GM23248 (cell line): ENCODE data around the gene CLIC5. TPM values are rescaled to one million over a fixed set of nuclear protein-coding genes. Genes with fewer than 3 reads are reported as not detected.

Experiments used
- DNase-seq: peaks from one replicate; pipeline ENCODE4 v3.0.0-alpha.2; 2015
- H2AFZ ChIP-seq: fragments of 200-600 bp; sonication (generic); 2 replicates; pipeline ENCODE4 v1.6.1; 2016; ENCODE audit warnings: antibody characterized with exemption
- H3F3A ChIP-seq: fragments of 200-600 bp; sonication (generic); 2 replicates; pipeline ENCODE4 v1.6.1; 2016; ENCODE audit warnings: mild to moderate bottlenecking, antibody characterized with exemption, mixed run types; ENCODE audit not compliant: insufficient read depth
- H3K27ac ChIP-seq: fragments of 200-600 bp; sonication (generic); 2 replicates; pipeline ENCODE4 v1.5.1; 2016; ENCODE audit warnings: mild to moderate bottlenecking
- H3K27me3 ChIP-seq: fragments of 200-600 bp; sonication (generic); replicated peaks from 2 replicates; pipeline ENCODE4 v1.6.1; 2016; ENCODE audit warnings: mild to moderate bottlenecking; ENCODE audit not compliant: insufficient read depth
- H3K36me3 ChIP-seq: fragments of 200-600 bp; sonication (generic); 2 replicates; pipeline ENCODE4 v1.6.1; 2016; ENCODE audit warnings: low read depth, mild to moderate bottlenecking
- H3K4me1 ChIP-seq: fragments of 200-600 bp; sonication (generic); 2 replicates; pipeline ENCODE4 v1.6.1; 2016; ENCODE audit warnings: mild to moderate bottlenecking; ENCODE audit not compliant: insufficient read depth
- H3K4me2 ChIP-seq: fragments of 200-600 bp; sonication (generic); one replicate; pipeline ENCODE4 v1.6.1; 2016; ENCODE audit warnings: mild to moderate bottlenecking; ENCODE audit not compliant: unreplicated experiment
- H3K4me3 ChIP-seq: fragments of 200-600 bp; sonication (generic); 2 replicates; pipeline ENCODE4 v1.5.1; 2016; ENCODE audit warnings: mild to moderate bottlenecking
- H3K79me2 ChIP-seq: fragments of 200-600 bp; sonication (generic); 2 replicates; pipeline ENCODE4 v1.6.1; 2016; ENCODE audit warnings: mild to moderate bottlenecking; ENCODE audit not compliant: insufficient read depth
- H3K9ac ChIP-seq: fragments of 200-600 bp; sonication (generic); 2 replicates; pipeline ENCODE4 v1.6.1; 2016; ENCODE audit warnings: mild to moderate bottlenecking
- H3K9me2 ChIP-seq: fragments of 200-600 bp; sonication (generic); 2 replicates; pipeline ENCODE4 v1.6.1; 2016; ENCODE audit warnings: mixed run types, mild to moderate bottlenecking, moderate library complexity; ENCODE audit not compliant: insufficient read depth
- H3K9me3 ChIP-seq: fragments of 200-600 bp; sonication (generic); one replicate; pipeline ENCODE4 v1.6.1; 2017; ENCODE audit warnings: low read depth
- H4K20me1 ChIP-seq: fragments of 200-600 bp; sonication (generic); 2 replicates; pipeline ENCODE4 v1.6.0; 2016; ENCODE audit not compliant: insufficient read depth
- EZH2 ChIP-seq: fragments of 200-600 bp; sonication (generic); IDR thresholded peaks from 2 replicates; pipeline ENCODE4 v1.6.1; 2018; ENCODE audit warnings: antibody characterized with exemption, mild to moderate bottlenecking; ENCODE audit not compliant: insufficient read depth, poor library complexity, severe bottlenecking
- EZH2phosphoT487 ChIP-seq: fragments of 200-600 bp; sonication (generic); IDR thresholded peaks from 2 replicates; pipeline ENCODE4 v1.6.1; 2018; ENCODE audit warnings: antibody characterized with exemption, moderate library complexity, mild to moderate bottlenecking, low read depth; ENCODE audit not compliant: insufficient read depth
- WGBS, 2 experiments: methylation state at CpG; one replicate each; pipeline ENCODE4 v1.1.6; 2015 to 2017; ENCODE audit warnings: low lambda C conversion rate in 2 of 2, low coverage in 1 of 2; ENCODE audit errors: missing lambda C conversion rate in 2 of 2; 5-methylcytosine and 5-hydroxymethylcytosine counted together
- in situ Hi-C: fragments of 300-500 bp; cut with MboI; formaldehyde crosslinking; loops from 2 replicates; pipeline ENCODE4 v1.15.0; 2020
- polyA plus RNA-seq: library from polyadenylated mRNA; unstranded; fragments of >200 nt; fragmentation: Nextera tagmentation; extraction: Ambion mirVana; gene quantifications from 2 replicates; pipeline ENCODE4 v1.2.1, GENCODE V29; 2016
- total RNA-seq: library from RNA; depleted of rRNA; stranded (reverse); fragments of >200 nt; shearing (Covaris generic); gene quantifications from 2 replicates; pipeline ENCODE4 v1.2.3, GENCODE V29; 2014

Gene CLIC5
- total and polyA plus RNA-seq, 2 experiments from 2014 or later = not detected

DNA sequence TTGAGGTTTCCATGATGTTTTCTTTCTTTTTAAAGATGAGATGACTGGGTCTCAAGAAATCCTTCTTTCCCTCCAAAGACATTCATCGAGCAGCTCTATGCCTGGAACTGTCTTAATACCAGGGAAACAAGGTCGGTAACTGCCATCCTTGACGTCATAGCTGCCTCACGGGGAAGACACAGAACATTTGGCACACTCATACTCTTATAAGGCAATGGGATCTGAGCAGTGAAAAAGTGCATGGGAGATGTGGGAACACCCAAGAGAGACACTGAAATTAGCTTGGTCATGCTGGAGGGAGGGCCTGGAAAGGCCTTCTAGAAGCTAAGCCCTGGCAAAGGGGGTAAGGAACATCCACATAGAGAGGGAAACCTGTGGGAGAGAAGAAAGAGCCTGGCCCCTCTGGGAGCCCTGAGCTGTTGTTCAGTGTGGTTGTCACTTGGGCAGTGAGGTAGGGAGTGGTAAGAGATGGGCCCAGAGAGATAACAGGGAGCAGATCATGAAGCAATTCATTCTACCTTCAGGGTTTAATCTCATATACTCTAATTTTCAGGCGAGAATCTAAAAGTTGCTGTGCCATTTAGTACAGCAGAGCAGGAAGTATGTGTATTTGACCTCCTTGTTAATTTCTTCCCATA lies 30.8 kb downstream of the CLIC5 start:
- no peak overlapping the region for H3K4me3 ChIP-seq
- no peak overlapping the region for H3K27ac ChIP-seq
- TF ChIP-seq EZH2phosphoT487 = no peak
- TF ChIP-seq EZH2 = no peak
- no peaks in the 10 kb centered on the region for H3F3A ChIP-seq
- no peak overlapping the region for H3K9ac ChIP-seq
- peaks cover 4% of the 10 kb centered on the region; the same call in 1 of the 2 replicates for H3K27me3 ChIP-seq
- H3K36me3 ChIP-seq = no peaks in the 10 kb centered on the region
- no peaks in the 10 kb centered on the region for H3K4me1 ChIP-seq
- DNase-seq = no peak
- no peaks in the 10 kb centered on the region for H3K9me3 ChIP-seq
- WGBS, 2 experiments = 51 to 61% methylated on average over 5 of the region's 5 CpGs
- no peaks in the 10 kb centered on the region for H3K9me2 ChIP-seq
- no peak overlapping the region for H3K4me2 ChIP-seq
- in situ Hi-C loops = no loop called here
- no peaks in the 10 kb centered on the region for H3K79me2 ChIP-seq
- H2AFZ ChIP-seq = no peak overlapping the region
- no peaks in the 10 kb centered on the region for H4K20me1 ChIP-seq

DNA sequence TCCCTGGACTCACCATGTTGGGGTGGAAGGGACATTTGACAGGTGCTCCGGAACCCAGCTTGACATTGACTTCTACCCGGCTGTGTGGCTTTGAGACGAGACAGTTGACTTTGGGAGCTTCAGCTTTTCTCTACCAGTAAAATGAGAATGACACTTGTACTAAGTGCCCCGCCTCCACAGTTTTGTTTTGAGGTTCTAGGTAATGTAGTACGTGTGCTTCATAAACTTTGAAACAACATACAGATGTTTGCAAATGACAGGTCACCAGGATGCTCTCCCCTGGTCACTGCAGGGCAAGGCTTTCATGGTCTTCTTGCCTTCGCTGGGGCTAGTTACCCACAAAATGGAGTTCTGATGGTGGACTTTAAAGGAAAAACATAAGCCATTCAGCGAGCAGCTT lies 31.3 kb downstream of the CLIC5 start:
- no peaks in the 10 kb centered on the region for H3K79me2 ChIP-seq
- H2AFZ ChIP-seq = no peak overlapping the region
- no peaks in the 10 kb centered on the region for H4K20me1 ChIP-seq
- in situ Hi-C loops = no loop called here
- H3K4me3 ChIP-seq = no peak overlapping the region
- no peak for DNase-seq
- no peak overlapping the region for H3K27ac ChIP-seq
- no peak overlapping the region for H3K9ac ChIP-seq
- H3F3A ChIP-seq = no peaks in the 10 kb centered on the region
- 50 to 64% methylated on average over 7 of the region's 7 CpGs for WGBS, 2 experiments
- TF ChIP-seq EZH2 = no peak
- no peak for TF ChIP-seq EZH2phosphoT487
- no peaks in the 10 kb centered on the region for H3K9me2 ChIP-seq
- no peak overlapping the region for H3K4me2 ChIP-seq
- H3K36me3 ChIP-seq = no peaks in the 10 kb centered on the region
- H3K4me1 ChIP-seq = no peaks in the 10 kb centered on the region
- H3K9me3 ChIP-seq = no peaks in the 10 kb centered on the region
- peaks cover 4% of the 10 kb centered on the region; the same call in 1 of the 2 replicates for H3K27me3 ChIP-seq

DNA sequence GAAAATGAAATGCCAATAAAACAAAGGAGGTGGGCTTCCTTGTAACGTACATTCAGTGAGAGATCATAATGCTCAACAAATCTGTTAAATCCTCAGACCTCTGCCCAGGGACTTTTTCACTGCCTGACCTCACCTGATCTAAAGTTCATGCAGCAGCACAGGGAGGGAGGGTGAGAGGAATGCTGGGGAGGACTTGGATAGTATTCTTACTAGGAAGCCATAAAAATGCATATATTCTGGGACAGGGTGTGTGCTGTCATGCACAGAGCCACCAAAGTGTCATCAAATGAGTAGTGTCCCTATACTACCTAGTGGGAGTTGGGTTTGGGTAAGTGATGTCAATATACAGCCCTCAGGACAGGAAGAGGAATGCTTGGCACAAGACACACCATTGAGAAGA lies 32.6 kb downstream of the CLIC5 start:
- no peaks in the 10 kb centered on the region for H3K4me1 ChIP-seq
- no peaks in the 10 kb centered on the region for H4K20me1 ChIP-seq
- no peak overlapping the region for H3K27ac ChIP-seq
- H3K9ac ChIP-seq = no peak overlapping the region
- no peaks in the 10 kb centered on the region for H3K79me2 ChIP-seq
- no peaks in the 10 kb centered on the region for H3F3A ChIP-seq
- in situ Hi-C loops = no loop called here
- TF ChIP-seq EZH2 (no peak), EZH2phosphoT487 (no peak)
- H3K4me2 ChIP-seq = no peak overlapping the region
- H2AFZ ChIP-seq = no peak overlapping the region
- H3K36me3 ChIP-seq = no peaks in the 10 kb centered on the region
- DNase-seq = no peak
- 0 out of 2 replicates have a peak, but pooled peaks cover 5% of the 10 kb centered on the region for H3K27me3 ChIP-seq
- H3K9me3 ChIP-seq = no peaks in the 10 kb centered on the region
- 38 to 56% methylated on average over 1 of the region's 1 CpG for WGBS, 2 experiments
- no peaks in the 10 kb centered on the region for H3K9me2 ChIP-seq
- H3K4me3 ChIP-seq = no peak overlapping the region

DNA sequence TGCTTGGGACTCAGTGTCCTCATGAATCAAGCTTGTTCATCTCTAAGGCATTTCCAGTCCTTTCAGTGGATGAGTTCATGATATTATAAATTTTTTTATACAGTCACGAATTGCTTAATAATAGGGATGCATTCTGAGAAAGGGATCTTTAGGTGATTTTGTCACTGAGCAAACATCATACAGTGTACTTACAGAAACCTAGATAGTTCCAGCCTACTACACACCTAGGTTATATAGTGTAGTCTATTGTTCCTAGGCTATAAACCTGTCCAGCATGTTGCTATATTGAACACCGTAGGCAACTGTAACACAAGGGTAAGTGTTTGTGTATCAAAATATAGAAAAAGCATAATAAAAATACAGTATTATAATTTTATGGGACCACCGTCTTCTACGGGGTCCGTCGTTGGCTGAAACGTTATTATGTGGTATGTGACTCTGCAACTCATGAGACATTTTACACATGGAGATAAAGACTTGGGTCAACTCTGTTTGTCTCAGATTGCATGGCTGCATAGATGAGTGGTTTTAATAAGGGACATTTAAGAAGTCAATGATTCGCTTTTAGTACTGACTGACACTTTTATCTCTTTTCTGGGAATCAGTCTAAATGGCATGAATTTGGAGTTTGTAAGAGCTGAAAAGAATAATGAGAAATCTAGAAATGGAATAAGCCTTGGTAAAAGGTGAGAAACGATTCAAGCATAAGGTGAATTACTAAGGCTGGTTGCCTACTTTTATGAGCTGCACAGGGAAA lies 33.2 kb downstream of the CLIC5 start:
- DNase-seq = no peak
- Histone ChIP-seq H3K9me3 (no peaks in the 10 kb centered on the region), H2AFZ (no peak overlapping the region), H3K4me2 (no peak overlapping the region), H3F3A (no peaks in the 10 kb centered on the region), H3K36me3 (no peaks in the 10 kb centered on the region), H3K4me3 (no peak overlapping the region), H3K27me3 (0 out of 2 replicates have a peak, but pooled peaks cover 5% of the 10 kb centered on the region), H3K9ac (no peak overlapping the region), H3K9me2 (no peaks in the 10 kb centered on the region), H3K79me2 (no peaks in the 10 kb centered on the region), H3K4me1 (no peaks in the 10 kb centered on the region), H3K27ac (no peak overlapping the region), H4K20me1 (no peaks in the 10 kb centered on the region)
- 60 to 61% methylated on average over 9 of the region's 9 CpGs for WGBS, 2 experiments
- no peak for TF ChIP-seq EZH2phosphoT487
- no peak for TF ChIP-seq EZH2
- in situ Hi-C loops = no loop called here
